Rectal smooth muscle tissue (tissue), 1 donor: ENCODE data around the gene C6orf141.
A peak's percentile ranks its signal among the peaks of the same experiment; 100 is the strongest.

Source experiments
- H3K27ac ChIP-seq: one replicate; pipeline ENCODE4 v1.7.0; 2013; ENCODE audit warnings: low read depth, low read length, inconsistent platforms
- H3K27me3 ChIP-seq: one replicate; pipeline ENCODE4 v1.7.0; 2013; ENCODE audit warnings: low read length; ENCODE audit not compliant: control insufficient read depth, insufficient read depth
- H3K36me3 ChIP-seq: one replicate; pipeline ENCODE4 v1.7.0; 2013; ENCODE audit warnings: low read length; ENCODE audit not compliant: control insufficient read depth, insufficient read depth
- H3K4me1 ChIP-seq: one replicate; pipeline ENCODE4 v1.7.0; 2013; ENCODE audit warnings: low read length; ENCODE audit not compliant: control insufficient read depth, insufficient read depth
- H3K4me3 ChIP-seq: one replicate; pipeline ENCODE4 v1.7.0; 2013; ENCODE audit warnings: low read length
- H3K9ac ChIP-seq: one replicate; pipeline ENCODE4 v1.7.0; 2013; ENCODE audit warnings: low read length

Gene C6orf141

DNA sequence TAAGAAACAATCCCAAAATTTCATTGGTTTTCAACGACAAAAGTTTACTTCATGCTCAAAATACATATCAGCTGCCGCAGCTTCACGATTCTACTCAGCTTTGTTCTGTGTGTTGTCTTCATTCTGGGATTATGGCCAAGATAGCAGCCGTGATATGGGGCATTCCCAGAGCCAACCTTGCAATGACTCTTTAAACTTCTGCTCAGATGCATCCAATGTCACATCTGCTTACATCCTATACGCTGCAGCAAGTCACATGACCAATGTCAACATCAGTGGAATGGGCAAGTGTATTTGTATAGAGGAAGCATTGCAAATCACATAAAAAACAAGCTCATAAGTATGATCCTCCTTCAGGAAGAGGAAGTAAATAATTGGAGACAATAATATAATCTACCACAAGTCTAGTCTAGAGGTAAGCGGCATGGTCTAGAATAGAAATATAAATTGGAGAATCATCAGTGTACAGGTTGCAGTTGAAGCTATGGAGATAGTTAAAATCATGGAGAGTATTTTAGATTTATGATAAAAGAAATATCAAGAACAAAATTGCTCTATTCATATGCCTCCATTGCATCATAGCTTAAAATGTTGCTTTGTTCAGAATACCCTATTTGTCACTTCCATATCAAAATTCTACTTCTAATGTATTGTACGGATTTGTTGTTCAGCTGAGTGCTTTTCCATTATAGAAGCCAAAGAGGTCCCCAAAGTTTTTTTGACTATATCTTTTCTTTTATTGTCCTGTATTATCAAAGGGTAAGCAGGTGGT is 7.2 kb upstream of the C6orf141 start:
- Histone ChIP-seq H3K4me3 (no peak overlapping the region), H3K4me1 (no peaks in the 10 kb centered on the region), H3K27ac (no peak overlapping the region), H3K36me3 (no peaks in the 10 kb centered on the region), H3K27me3 (no peaks in the 10 kb centered on the region), H3K9ac (no peak overlapping the region)

DNA sequence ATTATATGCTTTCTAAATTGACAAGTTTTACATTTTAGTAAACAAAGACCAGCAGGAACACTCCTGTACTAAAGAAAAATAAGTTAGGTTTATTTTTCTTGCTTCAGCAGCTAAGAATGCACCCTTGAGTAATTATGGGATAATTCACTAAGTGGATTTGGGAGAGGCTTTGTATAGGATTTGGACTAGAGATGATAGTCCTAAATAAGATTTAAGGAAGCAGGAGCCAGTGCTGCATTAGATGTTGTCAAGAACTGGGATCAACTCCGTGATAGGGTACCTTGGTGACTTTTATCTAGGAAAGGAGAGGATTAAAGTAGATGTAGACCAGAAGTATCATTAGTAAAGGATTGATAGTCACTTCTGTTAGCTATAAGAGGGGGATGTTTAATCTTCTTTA is 4.1 kb upstream of the C6orf141 start:
- H3K4me1 ChIP-seq: no peaks in the 10 kb centered on the region

GRCh38 chr6:49548613-49549304 is 1.7 kb upstream of the C6orf141 start:
- no peaks in the 10 kb centered on the region for H3K36me3 ChIP-seq
- H3K4me1 ChIP-seq: no peaks in the 10 kb centered on the region
- no peaks in the 10 kb centered on the region for H3K27me3 ChIP-seq
- no peak overlapping the region for H3K4me3 ChIP-seq
- no peak overlapping the region for H3K9ac ChIP-seq
- H3K27ac ChIP-seq: no peak overlapping the region

More for the DNA sequence above, 4.1 kb upstream of the C6orf141 start:
- Histone ChIP-seq H3K9ac (no peak overlapping the region), H3K27ac (no peak overlapping the region), H3K27me3 (no peaks in the 10 kb centered on the region), H3K4me3 (no peak overlapping the region), H3K36me3 (no peaks in the 10 kb centered on the region)

DNA sequence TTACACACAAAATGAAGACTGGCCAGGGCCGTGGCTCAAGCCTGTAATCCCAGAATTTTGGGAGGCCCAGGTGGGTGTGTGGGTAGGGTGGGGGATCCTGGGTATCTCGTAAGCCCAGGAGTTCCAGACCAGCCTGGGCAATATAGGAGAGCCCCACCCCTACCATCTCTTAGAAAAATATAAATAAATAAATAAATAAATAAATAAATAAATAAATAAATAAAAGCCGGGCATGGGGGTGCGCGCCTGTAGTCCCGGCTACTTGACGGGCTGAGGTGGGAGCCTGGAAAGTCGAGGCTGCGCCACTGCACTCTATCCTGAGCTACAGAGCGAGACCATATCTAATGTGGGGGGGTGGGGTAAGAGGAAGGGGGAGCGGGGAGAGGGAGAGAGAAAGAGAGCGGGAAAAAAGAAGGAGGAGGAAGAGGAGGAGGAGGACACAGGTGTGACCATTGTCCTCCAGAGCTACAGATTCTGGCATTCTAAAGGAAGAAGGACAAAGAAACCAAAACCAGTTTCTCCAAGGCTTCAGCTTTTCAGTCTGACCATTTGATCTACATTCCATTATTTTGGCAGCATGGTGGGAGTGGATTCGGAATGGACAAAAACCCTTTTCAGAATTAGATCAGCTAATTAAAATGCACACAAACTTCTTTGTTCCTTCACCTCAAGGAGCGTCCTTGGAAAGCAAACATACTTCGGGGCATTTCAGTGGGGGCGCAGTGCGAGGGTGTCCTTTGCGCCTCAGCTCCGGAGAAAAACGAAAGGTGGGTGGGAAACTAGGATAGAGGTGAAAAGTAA is 577 bp upstream of the C6orf141 start:
- no peaks in the 10 kb centered on the region for H3K4me1 ChIP-seq
- no peaks in the 10 kb centered on the region for H3K36me3 ChIP-seq
- no peak overlapping the region for H3K27ac ChIP-seq
- peak overlapping the region; percentile 68 for H3K4me3 ChIP-seq
- H3K27me3 ChIP-seq: no peaks in the 10 kb centered on the region
- no peak overlapping the region for H3K9ac ChIP-seq

DNA sequence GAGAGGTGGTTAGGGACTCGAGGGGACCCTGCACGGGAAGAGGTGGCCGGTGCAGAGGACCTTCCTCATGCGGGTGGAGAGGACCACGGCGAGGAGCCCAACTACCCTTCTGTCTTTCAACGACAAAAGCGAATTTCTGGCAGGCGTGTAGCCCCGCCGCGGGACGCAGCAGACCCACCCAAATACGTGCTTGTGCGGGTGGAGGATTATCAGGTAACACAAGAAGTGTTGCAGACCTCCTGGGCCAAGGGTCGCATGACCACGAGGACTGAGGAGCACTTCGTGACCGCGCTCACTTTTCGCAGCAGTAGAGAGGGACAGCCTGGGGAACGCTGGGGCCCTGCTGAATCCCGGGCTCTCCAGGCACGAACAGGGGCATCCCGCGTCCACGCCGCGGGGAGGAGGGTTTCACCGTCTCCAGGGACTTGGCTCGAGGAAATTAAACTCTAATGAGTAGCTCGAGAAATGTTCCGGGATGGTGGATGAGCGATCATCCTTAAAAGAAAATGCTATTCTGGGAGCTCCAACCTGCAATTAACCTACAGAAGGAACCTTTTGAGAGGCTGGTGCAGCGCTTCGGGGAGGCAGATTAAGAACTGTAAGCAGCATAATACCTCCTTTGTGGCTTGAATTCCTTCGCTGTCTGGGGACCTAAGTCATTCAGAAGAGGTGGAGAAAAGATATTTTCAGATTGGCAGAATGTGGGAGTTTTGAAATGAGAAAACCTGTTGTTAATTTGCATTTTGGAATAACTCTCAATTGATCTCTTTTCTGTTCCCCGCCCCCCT is 804 bp downstream of the C6orf141 start:
- Histone ChIP-seq H3K4me1 (no peaks in the 10 kb centered on the region), H3K27ac (no peak overlapping the region), H3K4me3 (peak overlapping the region; percentile 68), H3K36me3 (no peaks in the 10 kb centered on the region), H3K27me3 (no peaks in the 10 kb centered on the region), H3K9ac (no peak overlapping the region)

GRCh38 chr6:49551866-49552129 is 1.3 kb downstream of the C6orf141 start:
- Histone ChIP-seq H3K27me3 (no peaks in the 10 kb centered on the region), H3K9ac (no peak overlapping the region), H3K4me3 (peak overlapping the region; percentile 68), H3K4me1 (no peaks in the 10 kb centered on the region), H3K36me3 (no peaks in the 10 kb centered on the region), H3K27ac (no peak overlapping the region)

DNA sequence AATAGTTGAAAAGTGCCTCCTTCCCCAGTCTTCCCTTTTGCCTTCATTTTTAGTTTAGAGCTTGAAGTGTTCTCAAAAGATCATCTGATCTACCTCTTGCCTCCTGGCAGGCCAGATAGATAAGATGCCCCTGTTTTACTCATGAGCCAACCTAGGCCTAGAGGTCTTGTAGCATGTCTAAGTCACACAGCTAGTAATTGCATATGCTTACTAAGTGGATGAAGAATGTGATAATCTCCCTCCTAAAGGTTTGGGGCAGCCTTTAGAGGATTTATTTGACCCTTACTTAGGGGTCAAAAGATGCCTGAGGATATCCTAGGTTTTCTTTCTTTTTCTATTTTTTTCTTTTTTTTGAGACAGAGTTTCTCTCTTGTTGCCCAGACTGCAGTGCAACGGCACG is 2.1 kb downstream of the C6orf141 start:
- Histone ChIP-seq H3K4me3 (no peak overlapping the region), H3K9ac (no peak overlapping the region), H3K27me3 (no peaks in the 10 kb centered on the region), H3K4me1 (no peaks in the 10 kb centered on the region), H3K36me3 (no peaks in the 10 kb centered on the region), H3K27ac (no peak overlapping the region)

GRCh38 chr6:49553384-49553783 is 2.9 kb downstream of the C6orf141 start:
- no peak overlapping the region for H3K4me3 ChIP-seq
- no peaks in the 10 kb centered on the region for H3K4me1 ChIP-seq
- H3K36me3 ChIP-seq: no peaks in the 10 kb centered on the region
- no peak overlapping the region for H3K27ac ChIP-seq
- H3K27me3 ChIP-seq: no peaks in the 10 kb centered on the region
- no peak overlapping the region for H3K9ac ChIP-seq

DNA sequence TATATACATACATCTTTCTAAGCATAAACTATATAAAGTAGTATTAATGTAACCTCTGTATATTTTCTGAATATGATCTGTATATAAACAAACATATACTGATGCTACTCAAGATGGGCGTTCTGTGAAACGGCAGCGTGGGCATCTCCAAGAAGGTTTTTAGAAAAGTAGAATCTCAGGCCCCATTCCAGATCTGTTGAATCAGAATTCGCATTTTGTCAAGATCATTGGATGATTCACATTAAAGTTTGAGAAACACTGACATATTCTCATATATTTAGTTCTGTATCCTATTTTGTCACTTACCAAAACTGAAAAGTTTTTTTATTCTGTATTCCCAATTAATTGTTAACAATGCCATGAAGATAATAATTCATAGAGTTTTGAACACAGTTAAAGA is 5.5 kb downstream of the C6orf141 start:
- no peak overlapping the region for H3K4me3 ChIP-seq

GRCh38 chr6:49556429-49556837 is 6.0 kb downstream of the C6orf141 start:
- Histone ChIP-seq H3K4me1 (no peaks in the 10 kb centered on the region), H3K9ac (no peak overlapping the region), H3K4me3 (no peak overlapping the region), H3K27ac (no peak overlapping the region), H3K27me3 (no peaks in the 10 kb centered on the region), H3K36me3 (no peaks in the 10 kb centered on the region)

More for the DNA sequence above, 5.5 kb downstream of the C6orf141 start:
- no peaks in the 10 kb centered on the region for H3K4me1 ChIP-seq
- no peak overlapping the region for H3K9ac ChIP-seq
- no peaks in the 10 kb centered on the region for H3K27me3 ChIP-seq
- no peaks in the 10 kb centered on the region for H3K36me3 ChIP-seq
- no peak overlapping the region for H3K27ac ChIP-seq

DNA sequence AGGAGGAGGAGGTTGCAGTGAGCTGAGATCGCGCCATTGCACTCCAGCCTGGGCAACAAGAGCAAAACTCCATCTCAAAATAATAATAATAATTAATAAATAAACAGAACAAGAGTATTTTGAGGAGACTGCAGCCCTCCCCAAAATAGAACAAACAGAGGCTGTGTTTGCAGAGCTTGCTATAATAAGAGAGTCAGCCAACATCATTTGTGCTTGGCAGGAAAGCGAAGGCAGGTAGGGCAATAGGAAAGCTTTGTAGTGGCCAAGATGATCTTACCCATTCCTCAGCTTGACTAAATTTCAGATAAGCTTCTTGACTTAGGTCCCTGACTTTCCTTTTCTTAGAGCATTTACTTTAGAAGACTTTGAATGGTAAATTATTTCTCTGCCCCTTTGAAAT is 6.7 kb downstream of the C6orf141 start:
- no peak overlapping the region for H3K27ac ChIP-seq
- no peaks in the 10 kb centered on the region for H3K4me1 ChIP-seq
- H3K36me3 ChIP-seq: no peaks in the 10 kb centered on the region
- H3K4me3 ChIP-seq: no peak overlapping the region
- no peaks in the 10 kb centered on the region for H3K27me3 ChIP-seq
- H3K9ac ChIP-seq: no peak overlapping the region

DNA sequence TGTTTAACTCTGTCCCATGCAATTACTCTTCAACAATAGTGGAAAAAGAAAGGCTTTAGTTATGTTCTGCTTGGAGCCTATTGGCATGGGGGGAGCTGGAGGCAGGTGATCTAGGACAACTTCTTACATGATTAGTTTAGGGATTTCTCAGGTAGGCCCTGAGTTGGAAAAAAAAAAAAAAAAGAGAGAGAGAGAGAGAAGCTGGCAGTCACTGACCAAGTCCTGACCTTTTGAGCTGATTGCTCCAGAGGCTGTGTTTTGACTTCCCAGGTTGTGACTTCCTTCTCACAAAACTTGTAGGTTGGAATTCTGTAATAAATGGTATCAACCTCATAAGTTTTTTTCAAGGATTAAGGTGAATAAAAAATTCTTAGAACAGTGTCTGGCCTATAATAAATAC is 7.8 kb downstream of the C6orf141 start:
- Histone ChIP-seq H3K27ac (no peak overlapping the region), H3K4me1 (no peaks in the 10 kb centered on the region), H3K36me3 (no peaks in the 10 kb centered on the region), H3K4me3 (no peak overlapping the region), H3K27me3 (no peaks in the 10 kb centered on the region), H3K9ac (no peak overlapping the region)
